GM18868 (cell line): Measurements from ENCODE around the gene PRKCQ.
"Not testable (repeated sequence)": the region's sequence is repeated elsewhere in the genome, so short reads cannot be mapped to it uniquely, and the experiment has no call there.

ENCODE experiments used
- ATAC-seq: cut with Tn5 transposase; IDR thresholded peaks from one replicate; pipeline ENCODE4 v1.9.1; 2021; ENCODE audit warnings: mild to moderate bottlenecking, moderate library complexity; ENCODE audit not compliant: unreplicated experiment

PRKCQ gene

DNA sequence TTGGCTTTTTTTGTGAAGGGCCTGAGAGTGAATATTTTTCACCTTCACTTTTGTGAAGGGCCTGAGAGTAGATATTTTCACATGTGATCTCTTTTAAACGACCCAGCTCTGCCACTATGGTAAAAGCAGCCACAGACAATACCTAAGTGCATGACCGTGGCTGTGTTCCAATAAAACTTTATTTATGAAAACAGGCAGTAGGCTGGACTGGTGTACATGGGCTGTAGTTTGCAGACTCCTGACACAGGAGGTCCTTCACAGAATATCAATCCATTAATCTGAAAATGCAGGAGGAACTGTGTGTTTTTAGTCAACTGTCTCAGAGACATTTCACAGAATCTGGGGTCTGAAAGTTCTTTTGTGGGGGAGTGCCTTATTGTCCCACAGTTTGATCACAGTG is 186.9 kb downstream of the PRKCQ start:
- ATAC-seq = no peak

DNA sequence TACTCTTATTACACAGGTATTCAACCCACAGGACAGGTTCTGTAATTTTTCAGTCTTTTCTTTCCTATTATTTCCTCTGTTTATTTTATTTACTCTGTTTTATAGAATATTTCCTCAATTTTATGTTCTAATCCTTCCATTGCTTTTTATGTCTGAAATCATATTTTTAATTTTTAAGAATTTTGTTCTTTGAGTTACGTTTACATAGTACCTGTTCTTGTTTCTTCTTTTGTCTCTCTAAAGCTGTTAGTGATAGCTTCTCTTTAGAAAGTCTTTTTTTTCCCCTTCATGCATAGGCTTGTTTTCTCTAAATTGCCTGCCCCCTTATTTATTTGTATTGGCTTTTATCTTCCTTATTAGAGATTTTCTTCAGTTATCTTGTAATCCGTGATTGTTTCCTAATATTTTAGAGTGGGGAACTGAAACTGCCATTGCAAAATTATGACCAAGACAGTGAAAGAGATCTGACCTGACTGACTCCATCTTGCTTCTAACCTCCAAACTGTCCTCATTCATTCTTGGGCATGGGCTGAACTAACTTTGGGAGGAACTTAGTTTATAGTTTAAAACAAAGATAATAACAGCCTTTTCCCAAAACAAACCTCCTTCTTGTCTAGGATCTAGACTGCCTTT is 189.7 kb downstream of the PRKCQ start:
- no peak for ATAC-seq

GRCh38 chr10:6388261-6388893 is 191.7 kb downstream of the PRKCQ start:
- ATAC-seq = no peak

DNA sequence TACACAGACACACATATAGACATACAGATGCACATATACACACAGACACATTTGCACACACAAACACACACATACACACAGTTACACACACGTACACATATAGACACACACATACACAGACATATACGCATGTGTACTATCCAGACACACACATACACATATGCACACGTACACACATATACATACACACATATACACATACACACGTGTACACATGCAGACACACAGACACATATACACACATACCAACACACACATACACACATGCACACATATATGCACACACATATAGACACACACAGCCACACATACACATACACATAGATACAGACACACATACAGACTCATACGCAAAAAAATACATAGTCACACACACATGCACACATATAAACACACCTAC is 193.1 kb downstream of the PRKCQ start:
- no peak for ATAC-seq

GRCh38 chr10:6386346-6386745 is 193.7 kb downstream of the PRKCQ start:
- ATAC-seq = no peak

GRCh38 chr10:6385665-6386064 is 194.4 kb downstream of the PRKCQ start:
- ATAC-seq = no peak

GRCh38 chr10:6384847-6385246 is 195.2 kb downstream of the PRKCQ start:
- ATAC-seq = no peak

- ATAC-seq = no peak
These were observed 196.0 kb downstream of the PRKCQ start for GRCh38 chr10:6384031-6384430.

GRCh38 chr10:6383096-6383812 is 196.8 kb downstream of the PRKCQ start:
- ATAC-seq = no peak

DNA sequence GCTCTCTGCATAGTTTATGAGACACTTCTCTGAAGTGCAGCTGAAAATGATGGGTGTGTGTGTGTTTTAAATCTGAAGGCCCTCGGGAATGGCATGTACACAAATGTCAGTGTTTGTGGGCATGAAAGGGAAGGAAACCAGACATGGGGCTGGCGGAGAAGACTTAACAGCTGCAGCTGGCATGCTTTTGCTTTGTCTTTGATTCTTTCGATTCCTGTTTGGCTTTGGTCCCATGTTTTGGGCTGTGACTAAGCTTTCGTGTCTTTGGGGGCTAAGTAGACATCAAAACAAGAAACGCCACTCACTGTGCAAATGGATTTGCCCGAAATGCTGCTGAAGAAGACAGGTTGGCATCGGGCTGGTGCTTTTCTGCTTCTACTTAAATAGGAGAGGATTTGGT is 198.0 kb downstream of the PRKCQ start:
- ATAC-seq = peak; percentile 92

GRCh38 chr10:6380478-6380877 is 199.6 kb downstream of the PRKCQ start:
- not testable (repeated sequence) for ATAC-seq

DNA sequence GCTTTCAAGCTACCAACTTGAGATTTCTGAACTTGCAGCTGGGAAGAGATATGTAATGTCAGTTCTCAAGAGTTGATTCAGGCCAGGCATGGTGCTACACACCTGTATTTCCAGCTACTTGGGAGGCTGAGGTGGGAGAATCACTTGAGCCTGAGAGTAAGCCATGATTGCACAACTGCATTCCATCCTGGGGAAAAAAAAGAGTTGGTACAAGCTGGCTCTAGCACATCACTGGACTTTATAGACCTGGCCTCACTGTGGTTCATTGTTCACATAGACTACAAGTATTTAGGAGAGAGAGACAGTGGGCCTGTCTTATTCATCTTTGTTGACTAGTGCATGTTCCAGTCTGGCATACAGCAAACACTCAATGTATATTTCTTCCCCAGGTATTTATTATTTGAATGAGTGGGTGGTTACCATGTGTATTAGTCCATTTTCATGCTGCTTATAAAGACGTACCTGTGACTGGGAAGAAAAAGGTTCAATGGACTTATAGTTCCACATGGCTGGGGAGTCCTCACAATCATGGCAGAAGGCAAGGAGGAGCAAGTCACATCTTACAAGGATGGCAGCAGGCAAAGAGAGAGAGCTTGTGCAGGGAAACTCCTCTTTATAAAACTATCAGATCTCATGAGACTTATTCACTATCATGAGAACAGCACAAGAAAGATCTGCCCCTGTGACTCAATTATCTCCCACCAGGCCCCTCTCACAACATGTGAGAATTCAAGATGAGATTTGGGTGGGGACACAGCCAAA is 200.9 kb downstream of the PRKCQ start:
- ATAC-seq = no peak
